GM21360 (cell line): ENCODE results near the gene PRRX2.
"Not testable (repeated sequence)": the region's sequence is repeated elsewhere in the genome, so short reads cannot be mapped to it uniquely, and the experiment has no call there.

Source experiments
- ATAC-seq: cut with Tn5 transposase; IDR thresholded peaks from one replicate; pipeline ENCODE4 v1.9.1; 2021; ENCODE audit warnings: mild to moderate bottlenecking, moderate library complexity; ENCODE audit not compliant: unreplicated experiment

Gene PRRX2

GRCh38 chr9:129751841-129752801 lies 86.7 kb downstream of the PRRX2 start:
- no peak for ATAC-seq

- no peak for ATAC-seq
Observed at GRCh38 chr9:129752900-129753729, 87.7 kb downstream of the PRRX2 start, which contains the start of gene PTGES. TSS of gene PTGES (minus strand) at chr9:129753042. CDS start at chr9:129753012, 30 bp downstream.

- ATAC-seq = no peak
Observed at GRCh38 chr9:129755151-129755550, 89.7 kb downstream of the PRRX2 start.

GRCh38 chr9:129756191-129756590 lies 90.7 kb downstream of the PRRX2 start:
- ATAC-seq = no peak

- no peak for ATAC-seq
Observed at GRCh38 chr9:129757045-129757444, 91.6 kb downstream of the PRRX2 start.

GRCh38 chr9:129759319-129759718 lies 93.9 kb downstream of the PRRX2 start:
- no peak for ATAC-seq

GRCh38 chr9:129759804-129760502 lies 94.5 kb downstream of the PRRX2 start:
- no peak for ATAC-seq

GRCh38 chr9:129760784-129761183 lies 95.3 kb downstream of the PRRX2 start:
- not testable (repeated sequence) for ATAC-seq

- ATAC-seq = no peak
Observed at GRCh38 chr9:129761293-129761900, 96.0 kb downstream of the PRRX2 start.

GRCh38 chr9:129761901-129762369 lies 96.5 kb downstream of the PRRX2 start:
- no peak for ATAC-seq

GRCh38 chr9:129762370-129762984 lies 97.0 kb downstream of the PRRX2 start:
- not testable (repeated sequence) for ATAC-seq

GRCh38 chr9:129762985-129763926 lies 97.8 kb downstream of the PRRX2 start:
- ATAC-seq = no peak

- ATAC-seq = no peak
Observed at GRCh38 chr9:129765764-129766317, 100.4 kb downstream of the PRRX2 start.

- no peak for ATAC-seq
Observed at GRCh38 chr9:129768486-129768885, 103.0 kb downstream of the PRRX2 start.

GRCh38 chr9:129769669-129770068 lies 104.2 kb downstream of the PRRX2 start:
- no peak for ATAC-seq

- ATAC-seq = no peak
Observed at GRCh38 chr9:129770741-129771140, 105.3 kb downstream of the PRRX2 start.
